Central memory CD8-positive, alpha-beta T cell (primary cell): ENCODE results near the gene CPA3.

ENCODE experiments used
- ATAC-seq: fragments of 150-1000 bp; cut with Tn5 transposase; replicated peaks from 2 replicates; pipeline ENCODE4 v1.10.0; 2022; ENCODE audit warnings: mild to moderate bottlenecking, moderate FRiP score, moderate number of reproducible peaks; ENCODE audit not compliant: poor library complexity, severe bottlenecking; ENCODE audit errors: extremely low read depth
- DNase-seq, 2 donors: peaks; one replicate each; pipeline ENCODE4 v3.0.0; 2021; ENCODE audit warnings: low spot score in 2 of 2
- H3K27ac Mint-ChIP-seq: one replicate; pipeline ENCODE4 v1.8.0; 2022; ENCODE audit warnings: low read depth, mild to moderate bottlenecking, moderate library complexity, mixed read lengths
- H3K27me3 Mint-ChIP-seq: one replicate; pipeline ENCODE4 v1.8.0; 2022; ENCODE audit warnings: mixed read lengths
- H3K36me3 Mint-ChIP-seq: one replicate; pipeline ENCODE4 v1.8.0; 2022; ENCODE audit warnings: mild to moderate bottlenecking, moderate library complexity, mixed read lengths; ENCODE audit not compliant: insufficient read depth
- H3K4me1 Mint-ChIP-seq: one replicate; pipeline ENCODE4 v1.8.0; 2022; ENCODE audit warnings: mixed read lengths
- H3K4me3 Mint-ChIP-seq: one replicate; pipeline ENCODE4 v1.8.0; 2022; ENCODE audit warnings: mild to moderate bottlenecking, moderate library complexity, mixed read lengths
- H3K9me3 Mint-ChIP-seq: one replicate; pipeline ENCODE4 v1.8.0; 2022; ENCODE audit warnings: mixed read lengths

The CPA3 gene, protein sequence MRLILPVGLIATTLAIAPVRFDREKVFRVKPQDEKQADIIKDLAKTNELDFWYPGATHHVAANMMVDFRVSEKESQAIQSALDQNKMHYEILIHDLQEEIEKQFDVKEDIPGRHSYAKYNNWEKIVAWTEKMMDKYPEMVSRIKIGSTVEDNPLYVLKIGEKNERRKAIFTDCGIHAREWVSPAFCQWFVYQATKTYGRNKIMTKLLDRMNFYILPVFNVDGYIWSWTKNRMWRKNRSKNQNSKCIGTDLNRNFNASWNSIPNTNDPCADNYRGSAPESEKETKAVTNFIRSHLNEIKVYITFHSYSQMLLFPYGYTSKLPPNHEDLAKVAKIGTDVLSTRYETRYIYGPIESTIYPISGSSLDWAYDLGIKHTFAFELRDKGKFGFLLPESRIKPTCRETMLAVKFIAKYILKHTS

DNA sequence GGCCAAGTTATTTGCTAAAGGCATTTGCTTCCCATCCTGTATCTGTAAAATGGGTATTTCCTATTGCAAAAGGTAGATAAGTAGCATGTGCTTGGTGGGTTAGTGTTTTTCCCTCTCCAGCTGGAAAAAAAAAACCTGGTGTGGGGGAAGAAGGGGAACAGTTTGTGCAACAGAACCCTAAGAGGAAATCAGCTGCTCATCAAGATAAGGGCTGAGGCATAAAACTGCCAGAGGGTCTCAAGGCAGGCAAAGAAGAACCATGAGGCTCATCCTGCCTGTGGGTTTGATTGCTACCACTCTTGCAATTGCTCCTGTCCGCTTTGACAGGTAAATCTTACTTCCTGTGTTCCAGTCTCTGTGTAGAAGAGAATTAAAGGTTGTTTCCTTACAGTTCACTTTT is at the start of gene CPA3:
Gene CPA3 (plus strand): TSS at position 248 of the 400 bp plus-strand sequence. CDS start 12 bp downstream, at position 260.
- Mint-ChIP-seq H3K27ac (no peak within 1 kb of the TSS), H3K9me3 (no peaks in the 10 kb centered on the region), H3K36me3 (no peaks in the 10 kb centered on the region), H3K4me3 (no peak within 1 kb of the TSS), H3K27me3 (peaks cover 70% of the 10 kb centered on the region), H3K4me1 (no peaks in the 10 kb centered on the region)
- ATAC-seq (no peak), DNase-seq (no peak)

DNA sequence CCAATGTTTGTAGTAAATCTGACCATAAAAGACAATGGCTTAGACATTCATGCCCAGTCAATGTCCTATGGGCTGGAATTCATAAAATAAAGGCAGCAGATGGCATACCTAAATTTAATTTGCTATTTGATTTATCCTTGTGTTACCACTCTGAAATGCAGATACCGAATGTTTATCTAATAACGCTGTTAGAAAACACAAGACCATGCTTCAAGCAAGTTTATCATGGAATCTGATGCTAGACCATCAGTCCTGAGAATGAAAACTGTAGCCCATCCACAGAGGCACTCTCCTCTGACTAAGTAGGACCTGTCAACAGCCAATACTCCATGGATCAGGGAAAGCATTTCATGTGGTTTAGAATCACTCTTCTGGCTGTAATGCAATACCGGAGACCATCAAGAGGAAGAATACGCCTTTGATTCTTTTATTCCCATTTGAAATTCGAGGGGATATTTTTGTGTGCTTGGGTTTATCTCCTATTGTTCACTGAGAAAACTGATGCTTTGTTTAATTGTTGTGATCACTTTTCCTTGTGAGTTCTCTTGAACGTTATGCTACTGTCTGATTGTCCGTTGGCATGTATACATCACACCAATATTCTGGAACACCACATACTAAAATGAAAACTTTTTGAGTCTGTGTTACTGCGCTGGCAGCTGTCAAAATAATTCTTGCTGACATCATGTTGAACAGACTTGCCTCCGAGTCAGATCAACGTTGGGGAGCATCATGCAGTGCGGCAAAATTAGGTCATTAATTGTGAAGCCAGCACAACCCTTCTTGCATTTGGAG is 49.6 kb upstream of the CPA3 start:
- peaks cover 8% of the 10 kb centered on the region for H3K27me3 Mint-ChIP-seq
- no peaks in the 10 kb centered on the region for H3K36me3 Mint-ChIP-seq
- DNase-seq: no peak
- H3K27ac Mint-ChIP-seq: no peak overlapping the region
- no peak for ATAC-seq
- no peaks in the 10 kb centered on the region for H3K9me3 Mint-ChIP-seq
- H3K4me3 Mint-ChIP-seq: no peak overlapping the region
- no peaks in the 10 kb centered on the region for H3K4me1 Mint-ChIP-seq

DNA sequence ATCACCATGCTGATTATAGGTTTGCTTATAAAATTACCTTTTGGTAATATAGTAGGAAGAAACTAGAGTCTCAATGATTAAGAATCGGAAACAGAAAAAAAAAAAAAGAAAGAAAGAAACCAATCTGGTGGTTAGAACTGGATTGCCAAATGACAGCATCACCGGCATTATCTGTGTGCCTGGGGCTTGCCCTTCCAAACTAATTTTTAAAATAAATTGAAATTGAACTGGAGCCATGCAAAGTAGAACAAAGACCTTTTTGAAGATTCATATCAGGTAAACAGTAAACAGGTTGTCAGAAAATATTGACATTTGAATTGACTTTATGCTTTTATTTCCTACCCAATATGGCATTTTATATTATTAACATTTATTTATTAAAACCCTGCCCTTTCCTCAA is 48.7 kb upstream of the CPA3 start:
- H3K27me3 Mint-ChIP-seq: no peaks in the 10 kb centered on the region
- ATAC-seq (no peak), DNase-seq (no peak)
- H3K4me3 Mint-ChIP-seq: no peak overlapping the region
- H3K36me3 Mint-ChIP-seq: no peaks in the 10 kb centered on the region
- H3K9me3 Mint-ChIP-seq: no peaks in the 10 kb centered on the region
- no peaks in the 10 kb centered on the region for H3K4me1 Mint-ChIP-seq
- no peak overlapping the region for H3K27ac Mint-ChIP-seq

DNA sequence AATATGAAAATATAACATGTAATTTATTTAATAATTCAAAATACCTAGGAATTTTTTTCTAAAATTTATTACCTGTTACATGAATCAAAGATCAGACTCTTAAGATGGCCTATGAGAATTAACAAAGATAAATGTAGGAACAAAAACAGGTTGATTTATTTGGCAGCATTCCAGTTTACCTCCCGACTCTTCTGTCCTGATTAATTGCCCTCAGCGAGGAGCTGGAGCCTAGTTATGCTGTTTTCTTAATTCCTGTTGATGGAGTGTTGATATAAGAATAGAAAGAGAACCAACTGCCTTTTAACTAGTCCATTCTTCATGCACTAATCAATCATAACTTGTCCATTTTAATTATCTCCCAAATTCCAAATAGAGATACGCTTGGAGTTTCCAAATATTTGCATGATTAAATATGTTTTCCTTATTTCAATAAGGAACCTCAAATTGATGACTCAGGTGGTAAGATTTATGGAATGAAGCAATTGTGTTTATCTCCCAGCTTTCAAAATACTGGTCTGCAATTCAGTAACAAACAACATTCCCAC is 48.0 kb upstream of the CPA3 start:
- Mint-ChIP-seq H3K36me3 (no peaks in the 10 kb centered on the region), H3K4me1 (no peaks in the 10 kb centered on the region), H3K9me3 (no peaks in the 10 kb centered on the region), H3K27me3 (no peaks in the 10 kb centered on the region), H3K27ac (no peak overlapping the region), H3K4me3 (no peak overlapping the region)
- ATAC-seq (no peak), DNase-seq (no peak)

DNA sequence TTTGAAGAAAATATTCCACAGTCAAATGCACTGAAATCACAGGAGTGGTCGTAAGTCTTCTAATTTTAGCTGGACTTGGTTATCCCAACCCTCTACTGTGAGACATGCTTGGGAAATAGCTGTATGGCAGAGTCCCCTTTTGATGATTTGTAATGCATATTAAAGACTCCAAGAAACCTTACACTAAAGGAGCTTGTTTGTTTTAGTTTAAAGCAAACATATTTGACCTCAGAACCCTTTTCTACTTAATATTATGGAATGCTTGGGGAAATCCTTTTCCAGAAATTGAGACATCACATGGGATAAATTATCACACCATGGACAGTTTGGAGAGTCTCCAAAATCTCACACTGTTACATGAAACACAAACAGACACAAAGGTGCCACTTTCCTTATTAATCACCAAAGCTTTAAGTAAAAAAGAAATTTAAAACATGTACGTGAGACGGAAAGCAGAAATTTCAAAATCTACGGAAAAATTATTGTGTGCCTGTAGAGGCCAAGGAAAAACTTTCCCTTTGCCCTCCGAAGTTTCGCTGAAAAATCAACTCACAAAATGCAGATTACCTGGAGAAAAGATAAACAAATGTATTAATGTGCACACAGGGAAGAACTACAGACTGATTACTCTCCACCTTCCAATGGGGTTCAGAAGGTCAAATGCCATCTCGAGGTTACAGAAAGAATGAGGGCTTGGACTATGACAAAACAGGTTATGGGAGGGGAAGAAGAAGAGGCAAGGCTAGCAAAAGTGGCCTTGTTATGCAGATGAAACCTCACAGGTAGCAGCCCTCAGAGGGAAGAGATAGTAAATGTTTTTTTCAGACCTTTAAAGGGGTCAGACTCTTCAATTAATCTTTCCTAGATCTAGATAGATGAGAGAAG is 44.5 kb upstream of the CPA3 start:
- H3K36me3 Mint-ChIP-seq: no peaks in the 10 kb centered on the region
- H3K9me3 Mint-ChIP-seq: no peaks in the 10 kb centered on the region
- no peaks in the 10 kb centered on the region for H3K27me3 Mint-ChIP-seq
- no peak overlapping the region for H3K27ac Mint-ChIP-seq
- ATAC-seq (no peak), DNase-seq (no peak)
- H3K4me1 Mint-ChIP-seq: no peaks in the 10 kb centered on the region
- H3K4me3 Mint-ChIP-seq: no peak overlapping the region

GRCh38 chr3:148823026-148823425 is 42.1 kb upstream of the CPA3 start:
- Mint-ChIP-seq H3K4me3 (no peak overlapping the region), H3K27ac (no peak overlapping the region), H3K36me3 (no peaks in the 10 kb centered on the region), H3K4me1 (no peaks in the 10 kb centered on the region), H3K27me3 (no peaks in the 10 kb centered on the region), H3K9me3 (no peaks in the 10 kb centered on the region)
- ATAC-seq (no peak), DNase-seq (no peak)

- H3K27me3 Mint-ChIP-seq: no peaks in the 10 kb centered on the region
- H3K4me3 Mint-ChIP-seq: no peak overlapping the region
- no peaks in the 10 kb centered on the region for H3K36me3 Mint-ChIP-seq
- ATAC-seq (no peak), DNase-seq (no peak)
- H3K27ac Mint-ChIP-seq: no peak overlapping the region
- H3K4me1 Mint-ChIP-seq: no peaks in the 10 kb centered on the region
- H3K9me3 Mint-ChIP-seq: no peaks in the 10 kb centered on the region
Observed at GRCh38 chr3:148825476-148825875, 39.6 kb upstream of the CPA3 start.

DNA sequence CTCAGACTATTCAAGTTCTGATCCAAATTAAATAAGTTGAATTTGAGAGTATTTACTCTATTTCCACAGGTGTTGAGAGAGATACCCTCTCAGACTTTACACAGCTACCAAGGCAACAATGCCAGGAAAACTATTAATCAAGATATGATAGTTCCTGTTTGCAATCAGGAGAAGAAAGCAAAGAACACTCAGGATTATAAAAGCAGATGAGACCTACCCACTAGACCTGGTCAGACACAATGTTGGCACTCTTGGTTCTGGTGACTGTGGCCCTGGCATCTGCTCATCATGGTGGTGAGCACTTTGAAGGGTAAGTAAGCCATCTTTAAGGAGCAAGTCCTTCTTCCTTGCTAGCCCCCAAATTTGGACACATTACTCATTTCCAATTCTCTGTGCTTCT is 37.5 kb upstream of the CPA3 start, which contains the start of gene CPB1:
Gene CPB1 (plus strand): TSS at position 227 of the 400 bp plus-strand sequence. CDS start 13 bp downstream, at position 240.
- DNase-seq (no peak), ATAC-seq (no peak)
- no peaks in the 10 kb centered on the region for H3K27me3 Mint-ChIP-seq
- H3K9me3 Mint-ChIP-seq: no peaks in the 10 kb centered on the region
- H3K27ac Mint-ChIP-seq: no peak within 1 kb of the TSS
- no peak within 1 kb of the TSS for H3K4me3 Mint-ChIP-seq
- no peaks in the 10 kb centered on the region for H3K4me1 Mint-ChIP-seq
- no peaks in the 10 kb centered on the region for H3K36me3 Mint-ChIP-seq

- Mint-ChIP-seq H3K36me3 (no peaks in the 10 kb centered on the region), H3K27me3 (no peaks in the 10 kb centered on the region), H3K4me1 (no peaks in the 10 kb centered on the region), H3K4me3 (no peak overlapping the region), H3K27ac (no peak overlapping the region), H3K9me3 (no peaks in the 10 kb centered on the region)
- DNase-seq: no peak
- ATAC-seq: no peak
Observed at GRCh38 chr3:148828136-148828690, 36.9 kb upstream of the CPA3 start.

DNA sequence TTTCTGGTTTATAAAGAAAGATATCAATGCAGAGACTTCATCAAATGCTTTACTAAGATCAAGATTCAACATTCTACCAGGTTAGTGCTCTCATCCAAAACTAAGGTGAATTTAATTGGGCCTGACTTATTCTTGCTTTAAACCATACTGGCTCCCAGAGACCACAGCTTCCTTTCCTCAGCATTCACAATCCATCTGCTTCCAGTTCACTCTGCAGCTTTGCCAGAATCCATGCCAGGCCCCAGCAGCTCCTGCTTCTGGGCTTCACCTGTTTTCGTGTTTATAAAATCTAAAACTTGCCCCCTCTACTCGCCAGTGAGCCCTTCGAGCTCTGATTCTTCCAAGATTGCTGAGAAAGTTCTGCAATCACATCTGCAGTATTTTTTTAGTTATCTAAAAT is 35.2 kb upstream of the CPA3 start:
- Mint-ChIP-seq H3K27me3 (peaks cover 7% of the 10 kb centered on the region), H3K9me3 (no peaks in the 10 kb centered on the region), H3K4me1 (no peaks in the 10 kb centered on the region), H3K4me3 (no peak overlapping the region), H3K27ac (no peak overlapping the region), H3K36me3 (no peaks in the 10 kb centered on the region)
- ATAC-seq (no peak), DNase-seq (no peak)

GRCh38 chr3:148833223-148833622 is 31.9 kb upstream of the CPA3 start:
- H3K36me3 Mint-ChIP-seq: no peaks in the 10 kb centered on the region
- DNase-seq (no peak), ATAC-seq (no peak)
- H3K4me1 Mint-ChIP-seq: no peaks in the 10 kb centered on the region
- no peaks in the 10 kb centered on the region for H3K9me3 Mint-ChIP-seq
- no peak overlapping the region for H3K4me3 Mint-ChIP-seq
- peaks cover 15% of the 10 kb centered on the region for H3K27me3 Mint-ChIP-seq
- H3K27ac Mint-ChIP-seq: no peak overlapping the region

- Mint-ChIP-seq H3K27ac (no peak overlapping the region), H3K4me1 (no peaks in the 10 kb centered on the region), H3K27me3 (peaks cover 25% of the 10 kb centered on the region), H3K4me3 (no peak overlapping the region), H3K9me3 (no peaks in the 10 kb centered on the region), H3K36me3 (no peaks in the 10 kb centered on the region)
- DNase-seq (no peak), ATAC-seq (no peak)
Observed at GRCh38 chr3:148839805-148840204, 25.3 kb upstream of the CPA3 start.
